GM18508 (cell line): ENCODE measurements around the gene HEATR5B.
"Not testable (repeated sequence)": the region's sequence is repeated elsewhere in the genome, so short reads cannot be mapped to it uniquely, and the experiment has no call there.

ENCODE experiments used
- ATAC-seq: cut with Tn5 transposase; IDR thresholded peaks from one replicate; pipeline ENCODE4 v1.9.1; 2021; ENCODE audit warnings: moderate number of reproducible peaks; ENCODE audit not compliant: insufficient read depth, unreplicated experiment

HEATR5B gene

GRCh38 chr2:37070931-37071330, 13.2 kb downstream of the HEATR5B start:
- no peak for ATAC-seq

GRCh38 chr2:37068686-37069085, 15.5 kb downstream of the HEATR5B start:
- ATAC-seq, result no peak

GRCh38 chr2:37061776-37062175, 22.4 kb downstream of the HEATR5B start:
- ATAC-seq, result no peak

GRCh38 chr2:37061013-37061711, 23.0 kb downstream of the HEATR5B start:
- no peak for ATAC-seq

- ATAC-seq, result no peak
These were observed 23.7 kb downstream of the HEATR5B start for GRCh38 chr2:37060446-37060845.

GRCh38 chr2:37059841-37060240, 24.3 kb downstream of the HEATR5B start:
- no peak for ATAC-seq

GRCh38 chr2:37052600-37053332, 31.4 kb downstream of the HEATR5B start:
- ATAC-seq, result no peak

GRCh38 chr2:37039580-37039979, 44.6 kb downstream of the HEATR5B start:
- ATAC-seq, result no peak

- ATAC-seq, result no peak
These were observed 46.4 kb downstream of the HEATR5B start for GRCh38 chr2:37037771-37038170.

GRCh38 chr2:37029758-37030157, 54.4 kb downstream of the HEATR5B start:
- no peak for ATAC-seq

GRCh38 chr2:37026050-37026449, 58.1 kb downstream of the HEATR5B start:
- no peak for ATAC-seq

- ATAC-seq, result no peak
These were observed 63.0 kb downstream of the HEATR5B start for GRCh38 chr2:37020887-37021796.

GRCh38 chr2:37020212-37020886, 63.8 kb downstream of the HEATR5B start:
- no peak for ATAC-seq

GRCh38 chr2:37013315-37013641, 70.9 kb downstream of the HEATR5B start:
- no peak for ATAC-seq

- no peak for ATAC-seq
These were observed 73.0 kb downstream of the HEATR5B start for GRCh38 chr2:37011130-37011529.

- ATAC-seq, result peak; percentile 96
These were observed 78.9 kb downstream of the HEATR5B start for GRCh38 chr2:37005118-37005868.

GRCh38 chr2:37000988-37001556, 83.1 kb downstream of the HEATR5B start:
- no peak for ATAC-seq

GRCh38 chr2:37000318-37000717, 83.9 kb downstream of the HEATR5B start:
- no peak for ATAC-seq

- ATAC-seq, result not testable (repeated sequence)
These were observed 84.8 kb downstream of the HEATR5B start for GRCh38 chr2:36999416-36999815.
